ENCODE measurements around the gene MATR3.
A peak's percentile ranks its signal among the peaks of the same experiment; 100 is the strongest.
"Not testable (repeated sequence)": the region's sequence is repeated elsewhere in the genome, so short reads cannot be mapped to it uniquely, and the experiment has no call there.

The MATR3 gene

GRCh38 chr5:139294374-139295165 is 1.0 kb downstream of the MATR3 start:
- H3K4me3 ChIP-seq, result peak overlapping the region; percentile 71 to 97 (median 89)
- peak overlapping the region; percentile 95 to 100 (median 98) for H3K27ac ChIP-seq

GRCh38 chr5:139295346-139296057 is 2.0 kb downstream of the MATR3 start:
- Histone ChIP-seq H3K27ac (peak overlapping the region in 16 of 21 experiments; percentile 18 to 100 (median 98)), H3K4me3 (peak overlapping the region; percentile 71 to 97 (median 89))

- peak overlapping the region in 1 of 7 experiments; percentile 96 for H3K4me3 ChIP-seq
- no peak overlapping the region for H3K27ac ChIP-seq
Measured at GRCh38 chr5:139296198-139296597, 2.7 kb downstream of the MATR3 start.

- Histone ChIP-seq H3K4me3 (no peak overlapping the region), H3K27ac (no peak overlapping the region)
Measured at GRCh38 chr5:139296862-139297326, 3.4 kb downstream of the MATR3 start.

GRCh38 chr5:139297439-139298133 is 4.0 kb downstream of the MATR3 start:
- H3K27ac ChIP-seq, result no peak overlapping the region
- H3K4me3 ChIP-seq, result no peak overlapping the region

GRCh38 chr5:139298242-139298641 is 4.7 kb downstream of the MATR3 start:
- no peak overlapping the region for H3K4me3 ChIP-seq

GRCh38 chr5:139299486-139299885 is 5.9 kb downstream of the MATR3 start:
- H3K27ac ChIP-seq, result no peak overlapping the region
- H3K4me3 ChIP-seq, result no peak overlapping the region

More at GRCh38 chr5:139298242-139298641, 4.7 kb downstream of the MATR3 start:
- H3K27ac ChIP-seq, result no peak overlapping the region

GRCh38 chr5:139301808-139302499 is 8.4 kb downstream of the MATR3 start:
- Histone ChIP-seq H3K27ac (no peak overlapping the region), H3K4me3 (no peak overlapping the region)

- no peak overlapping the region for H3K4me3 ChIP-seq
Measured at GRCh38 chr5:139304391-139305324, 11.1 kb downstream of the MATR3 start.

GRCh38 chr5:139306197-139306596 is 12.7 kb downstream of the MATR3 start:
- no peak overlapping the region for H3K27ac ChIP-seq
- no peak overlapping the region for H3K4me3 ChIP-seq

More at GRCh38 chr5:139304391-139305324, 11.1 kb downstream of the MATR3 start:
- H3K27ac ChIP-seq, result no peak overlapping the region

- Histone ChIP-seq H3K4me3 (no peak overlapping the region), H3K27ac (no peak overlapping the region)
Measured at GRCh38 chr5:139306628-139307379, 13.3 kb downstream of the MATR3 start.

GRCh38 chr5:139308797-139309196 is 15.3 kb downstream of the MATR3 start:
- Histone ChIP-seq H3K4me3 (no peak overlapping the region), H3K27ac (peak overlapping the region in 1 of 21 experiments; percentile 20)

GRCh38 chr5:139310715-139311186 is 17.2 kb downstream of the MATR3 start:
- H3K27ac ChIP-seq, H3K4me3 ChIP-seq: not testable (repeated sequence)

- no peak overlapping the region for H3K27ac ChIP-seq
- H3K4me3 ChIP-seq, result no peak overlapping the region
Measured at GRCh38 chr5:139312075-139312474, 18.5 kb downstream of the MATR3 start.

GRCh38 chr5:139314276-139314675 is 20.7 kb downstream of the MATR3 start:
- Histone ChIP-seq H3K27ac (no peak overlapping the region), H3K4me3 (no peak overlapping the region)

- no peak overlapping the region for H3K4me3 ChIP-seq
- H3K27ac ChIP-seq, result no peak overlapping the region
Measured at GRCh38 chr5:139315056-139315615, 21.6 kb downstream of the MATR3 start.

GRCh38 chr5:139335811-139336210 is 42.3 kb downstream of the MATR3 start:
- Histone ChIP-seq H3K4me3 (no peak overlapping the region), H3K27ac (no peak overlapping the region)

Measured in skin epidermis (tissue), 12 donors.